Dermis microvascular lymphatic vessel endothelial cell (primary cell): ENCODE data around the gene CPLX3. TPM values are rescaled to one million over a fixed set of nuclear protein-coding genes. Genes with fewer than 3 reads are reported as not detected.
A peak's percentile ranks its signal among the peaks of the same experiment; 100 is the strongest.

ENCODE experiments used
- DNase-seq, 2 donors: peaks; one replicate each; pipeline versions ENCODE4 v3.0.0 to v3.0.0-alpha.2; 2010; ENCODE audit warnings: low read depth in 2 of 2
- total RNA-seq: library from RNA; depleted of rRNA; stranded (reverse); fragments of >200 nt; gene quantifications from 2 replicates; pipeline ENCODE4 v1.2.1, GENCODE V29; 2014

The CPLX3 gene
- total RNA-seq, 1 donor from 2014 or later = not detected

- DNase-seq = no peak
These were observed 44.2 kb downstream of the CPLX3 start for GRCh38 chr15:74870436-74871215.

- no peak for DNase-seq
These were observed 46.2 kb downstream of the CPLX3 start for GRCh38 chr15:74872702-74873035.

GRCh38 chr15:74873036-74873755, 46.8 kb downstream of the CPLX3 start, which contains the start of gene SCAMP2:
Gene SCAMP2 (minus strand): TSS chr15:74873365. CDS start chr15:74873255, 110 bp downstream.
- DNase-seq = peak; percentile 91 to 97

GRCh38 chr15:74873756-74874424, 47.5 kb downstream of the CPLX3 start:
- DNase-seq = peak in 1 of 2 donors; percentile 23

GRCh38 chr15:74878273-74878672, 51.8 kb downstream of the CPLX3 start:
- DNase-seq = no peak

Other genes starting within 250 kb of the CPLX3 start
- 35.0 and 53.5 TPM in 2 replicates for gene CLK3, start 210.8 kb upstream of the CPLX3 start, total RNA-seq
- 13.0 and 21.7 TPM in 2 replicates for gene EDC3, start 130.6 kb upstream of the CPLX3 start, total RNA-seq
- gene CYP1A1, start 101.1 kb upstream of the CPLX3 start, total RNA-seq = 21.6 and 39.8 TPM in 2 replicates
- under 0.01 TPM in 2 replicates for gene CYP1A2, start 77.8 kb upstream of the CPLX3 start, total RNA-seq
- 27.9 and 43.1 TPM in 2 replicates for gene CSK, start 44.5 kb upstream of the CPLX3 start, total RNA-seq
- gene LMAN1L, start 13.8 kb upstream of the CPLX3 start, total RNA-seq = not detected in 2 replicates
- 15.9 and 25.8 TPM in 2 replicates for gene ULK3, start 16.5 kb downstream of the CPLX3 start, total RNA-seq
- 12.3 and 24.3 TPM in 2 replicates for gene SCAMP2, start 46.7 kb downstream of the CPLX3 start, total RNA-seq
- gene MPI, start 63.4 kb downstream of the CPLX3 start, total RNA-seq = 24.3 and 38.9 TPM in 2 replicates
- gene FAM219B, start 80.2 kb downstream of the CPLX3 start, total RNA-seq = 29.8 and 48.0 TPM in 2 replicates
- 57.8 and 82.1 TPM in 2 replicates for gene COX5A, start 111.4 kb downstream of the CPLX3 start, total RNA-seq
- gene RPP25, start 130.1 kb downstream of the CPLX3 start, total RNA-seq = 20.0 and 45.1 TPM in 2 replicates
- gene SCAMP5, start 168.9 kb downstream of the CPLX3 start, total RNA-seq = 13.1 and 18.1 TPM in 2 replicates
- gene PPCDC, start 197.0 kb downstream of the CPLX3 start, total RNA-seq = 9.6 and 11.6 TPM in 2 replicates